AG04450 (cell line): Measurements from ENCODE around the gene MARCHF3. TPM values are rescaled to one million over a fixed set of nuclear protein-coding genes. Genes with fewer than 3 reads are reported as not detected.

ENCODE experiments used
- CTCF ChIA-PET: fragments of 300-600, 350-600 bp; formaldehyde crosslinking; extraction: SDS; loops from one replicate; lab custom pipeline; 2022; ENCODE audit warnings: antibody characterized with exemption, inconsistent platforms; lab: Charles Lee
- POLR2A ChIA-PET: fragments of 350-600 bp; formaldehyde crosslinking; extraction: SDS; loops from one replicate; lab custom pipeline; 2021; ENCODE audit warnings: antibody characterized with exemption, inconsistent platforms; lab: Yijun Ruan, JAX
- DNase-seq: peaks from one replicate; pipeline ENCODE4 v3.0.0-alpha.2; 2011; ENCODE audit warnings: low read depth, low spot score
- H3K27ac ChIP-seq: one replicate; pipeline ENCODE4 v1.5.1; 2012; ENCODE audit warnings: low read depth, low read length, control low read depth
- H3K27me3 ChIP-seq: one replicate; pipeline ENCODE4 v1.6.0; 2012; ENCODE audit warnings: low read length; ENCODE audit not compliant: control insufficient read depth, insufficient read depth
- H3K4me3 ChIP-seq: 2 replicates; pipeline ENCODE4 v1.5.1; 2011; ENCODE audit warnings: mild to moderate bottlenecking, low read depth, low read length, control low read depth
- H3K9me3 ChIP-seq: 2 replicates; pipeline ENCODE4 v1.5.1; 2012; ENCODE audit warnings: low read length; ENCODE audit not compliant: control insufficient read depth, insufficient read depth
- polyA plus RNA-seq: library from polyadenylated mRNA; depleted of rRNA; stranded (reverse); fragments of >200 nt; gene quantifications from 2 replicates; pipeline ENCODE4 v1.2.3, GENCODE V29; 2011
- TF ChIP-seq, protein P1 (sequence below): IDR thresholded peaks from 2 replicates; pipeline ENCODE4 v1.5.1; 2011; ENCODE audit warnings: low read depth, low read length, control low read depth, inconsistent platforms

MARCHF3 gene
- polyA plus RNA-seq, 1 experiment, result 6.7 TPM

DNA sequence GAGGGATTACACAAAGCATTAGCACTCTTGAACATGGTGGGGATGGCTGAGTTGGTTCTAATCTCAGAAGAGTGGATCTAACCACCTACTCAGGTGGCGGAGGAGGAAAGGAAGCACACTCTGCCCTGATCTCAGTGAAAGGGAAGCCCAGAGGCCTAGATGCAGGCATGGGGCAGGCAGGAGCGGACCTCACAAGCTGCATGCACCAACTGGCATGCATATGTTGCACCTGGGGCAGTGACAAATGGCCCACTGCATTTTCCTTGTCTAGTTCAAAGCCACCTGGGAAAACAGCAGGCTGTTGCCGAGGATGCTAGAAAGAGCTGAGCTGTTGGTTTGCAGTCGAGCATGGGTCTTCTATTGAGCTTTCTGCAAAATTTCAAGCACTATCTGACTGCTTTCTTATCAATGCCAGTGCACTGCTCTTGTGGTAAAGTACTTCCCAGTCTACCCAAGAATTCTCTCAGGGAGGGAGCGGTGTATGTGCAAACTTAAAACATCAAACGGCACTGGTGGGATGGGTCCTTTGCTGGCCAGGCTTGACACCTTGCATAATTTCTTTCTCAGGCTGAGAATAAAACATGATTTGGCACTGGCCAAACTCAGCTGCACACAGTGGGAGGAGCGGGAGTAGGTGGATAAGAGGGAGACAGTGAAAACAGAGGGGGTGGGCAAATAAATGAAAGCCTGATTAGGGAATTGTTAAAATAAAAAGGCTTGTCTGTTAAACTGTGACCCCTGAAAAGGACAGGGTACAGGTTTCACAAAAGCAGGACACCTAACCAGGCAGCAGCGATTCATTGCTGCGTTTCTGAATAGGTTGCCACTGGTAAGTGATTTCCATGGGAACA, 108.9 kb downstream of the MARCHF3 start:
- TF ChIP-seq, protein P1, sequence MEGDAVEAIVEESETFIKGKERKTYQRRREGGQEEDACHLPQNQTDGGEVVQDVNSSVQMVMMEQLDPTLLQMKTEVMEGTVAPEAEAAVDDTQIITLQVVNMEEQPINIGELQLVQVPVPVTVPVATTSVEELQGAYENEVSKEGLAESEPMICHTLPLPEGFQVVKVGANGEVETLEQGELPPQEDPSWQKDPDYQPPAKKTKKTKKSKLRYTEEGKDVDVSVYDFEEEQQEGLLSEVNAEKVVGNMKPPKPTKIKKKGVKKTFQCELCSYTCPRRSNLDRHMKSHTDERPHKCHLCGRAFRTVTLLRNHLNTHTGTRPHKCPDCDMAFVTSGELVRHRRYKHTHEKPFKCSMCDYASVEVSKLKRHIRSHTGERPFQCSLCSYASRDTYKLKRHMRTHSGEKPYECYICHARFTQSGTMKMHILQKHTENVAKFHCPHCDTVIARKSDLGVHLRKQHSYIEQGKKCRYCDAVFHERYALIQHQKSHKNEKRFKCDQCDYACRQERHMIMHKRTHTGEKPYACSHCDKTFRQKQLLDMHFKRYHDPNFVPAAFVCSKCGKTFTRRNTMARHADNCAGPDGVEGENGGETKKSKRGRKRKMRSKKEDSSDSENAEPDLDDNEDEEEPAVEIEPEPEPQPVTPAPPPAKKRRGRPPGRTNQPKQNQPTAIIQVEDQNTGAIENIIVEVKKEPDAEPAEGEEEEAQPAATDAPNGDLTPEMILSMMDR, result no peak
- DNase-seq, result no peak
- Histone ChIP-seq H3K4me3 (no peak overlapping the region), H3K27me3 (no peaks in the 10 kb centered on the region), H3K9me3 (no peaks in the 10 kb centered on the region), H3K27ac (no peak overlapping the region)
- ChIA-PET CTCF (no interaction called here), POLR2A (no interaction called here)

DNA sequence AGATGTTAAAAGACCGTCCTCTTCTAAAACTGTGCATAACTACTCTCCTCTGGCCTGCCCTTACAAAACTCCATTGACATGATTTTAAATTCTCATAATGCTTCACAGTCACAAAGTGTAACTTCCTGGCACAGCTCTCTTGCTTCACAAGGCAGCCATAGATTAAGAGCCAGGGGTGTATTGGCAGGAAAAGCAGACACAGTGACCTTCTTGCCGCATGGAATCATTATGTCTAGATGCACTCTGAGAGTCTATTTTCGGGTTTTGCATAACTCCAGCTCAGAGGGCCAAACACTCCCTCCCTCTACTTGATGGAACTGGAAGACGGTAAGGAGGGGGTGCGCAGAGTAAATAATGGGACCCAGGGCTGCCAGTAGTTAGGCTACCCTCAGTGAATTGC, 110.1 kb downstream of the MARCHF3 start:
- H3K27ac ChIP-seq, result no peak overlapping the region
- no peaks in the 10 kb centered on the region for H3K9me3 ChIP-seq
- CTCF ChIA-PET, result no interaction called here
- TF ChIP-seq, protein P1, result no peak
- H3K27me3 ChIP-seq, result no peaks in the 10 kb centered on the region
- POLR2A ChIA-PET, result no interaction called here
- no peak overlapping the region for H3K4me3 ChIP-seq
- DNase-seq, result no peak

DNA sequence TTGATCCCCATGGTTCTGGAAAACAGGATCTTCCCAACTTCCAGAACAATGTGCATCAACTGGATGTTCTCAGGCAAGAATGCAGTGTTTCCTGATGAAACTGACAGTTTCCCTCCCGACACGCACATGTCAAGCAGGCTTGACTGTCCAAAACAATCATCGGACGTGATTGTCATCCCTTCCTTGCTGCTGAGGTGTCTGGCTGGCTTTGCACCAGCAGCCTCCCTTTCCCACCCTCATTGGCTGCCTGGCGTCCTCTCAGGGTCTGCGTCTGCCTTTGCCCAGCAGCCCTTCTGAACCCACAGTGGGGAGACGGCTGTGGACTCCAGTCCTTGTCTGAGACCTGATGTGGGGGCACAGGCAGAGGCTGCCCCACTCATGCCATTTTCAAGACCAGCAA, 110.8 kb downstream of the MARCHF3 start:
- no peak overlapping the region for H3K27ac ChIP-seq
- TF ChIP-seq, protein P1, result no peak
- H3K4me3 ChIP-seq, result no peak overlapping the region
- CTCF ChIA-PET, result no interaction called here
- POLR2A ChIA-PET, result no interaction called here
- no peak for DNase-seq
- H3K27me3 ChIP-seq, result no peaks in the 10 kb centered on the region
- H3K9me3 ChIP-seq, result no peaks in the 10 kb centered on the region

DNA sequence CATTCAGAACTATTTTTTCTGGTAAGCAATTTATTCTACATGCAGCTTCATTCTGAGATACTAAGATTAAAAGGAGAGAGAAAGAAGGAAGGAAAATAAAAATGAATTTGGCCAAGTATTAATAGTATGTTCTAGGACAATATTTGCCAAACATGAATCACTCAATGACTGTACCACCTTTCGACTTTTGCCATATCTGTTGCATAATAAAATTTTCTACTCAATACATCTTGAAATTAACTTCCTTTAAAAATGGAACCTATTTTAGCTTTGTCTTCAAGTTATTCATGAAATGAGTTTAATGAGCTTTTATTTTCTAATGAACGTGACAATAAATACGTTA, 111.8 kb downstream of the MARCHF3 start:
- TF ChIP-seq, protein P1, result no peak
- CTCF ChIA-PET, result no interaction called here
- H3K27ac ChIP-seq, result no peak overlapping the region
- H3K4me3 ChIP-seq, result no peak overlapping the region
- no peak for DNase-seq
- H3K9me3 ChIP-seq, result no peaks in the 10 kb centered on the region
- no peaks in the 10 kb centered on the region for H3K27me3 ChIP-seq
- POLR2A ChIA-PET, result no interaction called here

DNA sequence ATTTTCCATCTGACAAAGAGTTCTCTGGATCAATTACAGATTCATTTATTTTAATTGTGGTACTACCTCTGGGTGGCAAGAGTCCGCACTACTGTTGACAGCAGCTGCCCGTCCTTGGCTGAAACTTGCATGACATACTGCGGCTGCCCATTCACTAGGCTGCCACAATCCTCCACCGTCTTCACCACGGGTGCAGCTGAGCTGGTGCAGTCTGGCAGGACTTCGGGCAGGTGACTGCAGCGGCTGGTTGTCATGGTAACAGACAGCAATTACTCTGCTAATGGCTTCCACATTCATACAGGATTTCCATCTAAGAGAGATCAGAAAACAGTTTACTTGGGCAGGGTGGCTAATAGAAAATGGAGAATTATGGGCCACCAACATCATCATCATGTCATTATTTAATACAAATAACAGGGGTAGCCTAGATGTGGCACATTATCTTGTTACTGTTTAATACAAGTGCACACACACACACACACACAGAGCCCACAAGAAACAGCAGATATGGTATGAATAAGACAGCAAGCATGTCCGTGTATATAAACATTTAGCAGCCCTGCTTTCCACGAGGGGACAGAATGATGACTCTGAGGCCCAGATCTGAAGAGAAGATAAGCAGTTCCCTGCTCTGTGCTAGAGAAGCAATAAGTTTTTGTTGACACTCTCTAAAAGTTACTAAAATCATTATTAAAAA, 112.3 kb downstream of the MARCHF3 start:
- POLR2A ChIA-PET, result no interaction called here
- TF ChIP-seq, protein P1, result no peak
- no peaks in the 10 kb centered on the region for H3K27me3 ChIP-seq
- H3K27ac ChIP-seq, result no peak overlapping the region
- H3K4me3 ChIP-seq, result no peak overlapping the region
- no peak for DNase-seq
- no peaks in the 10 kb centered on the region for H3K9me3 ChIP-seq
- CTCF ChIA-PET, result no interaction called here
